Fibroblast of mammary gland (primary cell): ENCODE results near the gene FAM107A.

Experiments used
- DNase-seq: peaks from one replicate; pipeline ENCODE4 v3.0.0-alpha.2; 2010; ENCODE audit warnings: low read depth
- H3K4me3 ChIP-seq: 2 replicates; pipeline ENCODE4 v1.5.1; 2011; ENCODE audit warnings: low read depth, mild to moderate bottlenecking, low read length, moderate library complexity; ENCODE audit not compliant: control insufficient read depth
- CTCF ChIP-seq: conservative IDR thresholded peaks from 2 replicates; pipeline ENCODE4 v1.5.1; 2011; ENCODE audit warnings: low read depth, low read length, inconsistent platforms; ENCODE audit not compliant: control insufficient read depth, insufficient read depth

Gene FAM107A

GRCh38 chr3:58519668-58520402 is 57.4 kb downstream of the FAM107A start:
- TF ChIP-seq CTCF, result no peak
- DNase-seq, result no peak
- H3K4me3 ChIP-seq, result no peak overlapping the region

DNA sequence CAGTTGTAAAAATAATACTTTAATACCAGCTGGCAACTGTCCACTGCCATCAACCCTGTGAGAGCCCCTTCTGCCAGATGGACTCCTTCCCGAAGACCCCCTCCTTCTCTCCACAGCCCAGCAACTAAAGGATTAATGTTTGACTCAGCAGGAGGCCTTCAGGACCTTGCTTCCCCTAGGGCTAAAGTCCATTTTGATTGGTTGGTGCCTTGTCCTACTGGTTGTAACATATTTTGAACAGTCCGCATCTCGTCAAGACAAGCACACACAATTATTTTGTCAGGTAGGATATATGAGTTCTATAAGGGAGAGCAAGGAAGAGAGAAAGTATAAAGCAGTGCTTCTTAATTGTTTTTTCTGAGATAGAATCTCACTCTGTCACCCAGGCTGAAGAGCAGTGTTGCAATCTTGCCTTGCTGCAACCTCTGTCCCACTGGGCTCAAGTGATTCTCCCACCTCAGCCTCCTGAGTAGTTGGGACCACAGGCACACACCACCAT is 58.9 kb downstream of the FAM107A start:
- no peak for DNase-seq
- no peak for TF ChIP-seq CTCF
- no peak overlapping the region for H3K4me3 ChIP-seq

DNA sequence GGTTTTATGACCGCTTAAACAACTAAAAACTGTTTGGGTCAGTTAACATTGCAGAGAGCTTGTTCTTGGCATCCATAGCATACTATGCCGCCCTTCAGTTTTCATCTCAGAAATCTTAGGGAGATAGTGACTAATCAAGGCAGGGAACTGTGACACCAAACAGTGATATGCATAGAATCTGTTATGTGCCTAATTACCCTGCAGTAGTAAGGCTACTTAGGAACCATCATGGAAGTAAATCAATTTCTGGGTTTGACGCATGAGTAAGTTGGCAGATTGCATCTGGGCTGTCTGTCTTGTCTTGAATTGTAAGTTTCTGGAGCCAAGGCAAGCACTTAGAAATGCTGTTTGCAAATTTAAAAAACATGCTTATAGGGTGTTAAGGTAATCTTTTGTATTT is 62.8 kb downstream of the FAM107A start:
- no peak overlapping the region for H3K4me3 ChIP-seq
- no peak for TF ChIP-seq CTCF
- no peak for DNase-seq
